Right atrium auricular region (tissue), 2 donors: ENCODE measurements around the gene ATP6V1G3. TPM values are rescaled to one million over a fixed set of nuclear protein-coding genes. Genes with fewer than 3 reads are reported as not detected.

ENCODE experiments used
- DNase-seq: peaks from one replicate; pipeline ENCODE4 v3.0.0-alpha.2; 2019; ENCODE audit warnings: low spot score
- H3K27ac ChIP-seq, 2 donors: fragments of 200-600 bp; sonication (generic); 1 replicate in 1 of 2; 2 replicates in 1 of 2; pipeline ENCODE4 v1.5.1; 2016 to 2019
- H3K27me3 ChIP-seq, 2 donors: fragments of 200-600 bp; sonication (generic); one replicate each; pipeline versions ENCODE4 v1.5.1 to v1.6.0; 2017 to 2019
- H3K36me3 ChIP-seq: fragments of 200-600 bp; sonication (generic); one replicate; pipeline ENCODE4 v1.5.1; 2016
- H3K4me1 ChIP-seq, 2 donors: fragments of 200-600 bp; sonication (generic); one replicate each; pipeline versions ENCODE4 v1.5.1 to v1.6.0; 2017 to 2019
- H3K4me3 ChIP-seq, 2 donors: fragments of 200-600 bp; sonication (generic); 1 replicate in 1 of 2; 2 replicates in 1 of 2; pipeline ENCODE4 v1.5.1; 2017 to 2019; ENCODE audit warnings: mild to moderate bottlenecking in 1 of 2, moderate library complexity in 1 of 2
- H3K9me3 ChIP-seq, 2 donors: fragments of 200-600 bp; sonication (generic); one replicate each; pipeline ENCODE4 v1.5.1; 2019
- CTCF ChIP-seq, 2 donors: fragments of 200-600 bp; sonication (generic); IDR thresholded peaks; one replicate each; pipeline ENCODE4 v1.5.1; 2019; ENCODE audit warnings: antibody characterized with exemption in 2 of 2
- total RNA-seq, 2 donors: library from RNA; depleted of rRNA; stranded (reverse); fragments of >200 nt; gene quantifications; one replicate each; pipeline ENCODE4 v1.1.0, GENCODE V29; 2016

ATP6V1G3 gene
- total RNA-seq, 2 donors from 2014 or later: not detected

- H3K36me3 ChIP-seq: no peaks in the 10 kb centered on the region
- no peak overlapping the region for H3K27ac ChIP-seq
- TF ChIP-seq CTCF (IDR thresholded peaks at IDR 0.05): no peak
- no peak overlapping the region for H3K4me3 ChIP-seq
- H3K27me3 ChIP-seq: no peaks in the 10 kb centered on the region
- no peak for DNase-seq
- no peaks in the 10 kb centered on the region for H3K4me1 ChIP-seq
- no peaks in the 10 kb centered on the region for H3K9me3 ChIP-seq
These were observed 18.9 kb upstream of the ATP6V1G3 start for GRCh38 chr1:198559362-198559761.

GRCh38 chr1:198558402-198558801, 17.9 kb upstream of the ATP6V1G3 start:
- no peak overlapping the region for H3K27ac ChIP-seq
- H3K4me3 ChIP-seq: no peak overlapping the region
- H3K36me3 ChIP-seq: no peaks in the 10 kb centered on the region
- TF ChIP-seq CTCF (IDR thresholded peaks at IDR 0.05): no peak
- H3K9me3 ChIP-seq: no peaks in the 10 kb centered on the region
- no peaks in the 10 kb centered on the region for H3K27me3 ChIP-seq
- no peak for DNase-seq
- H3K4me1 ChIP-seq: no peaks in the 10 kb centered on the region

- TF ChIP-seq CTCF (IDR thresholded peaks at IDR 0.05): no peak
- DNase-seq: no peak
- no peaks in the 10 kb centered on the region for H3K4me1 ChIP-seq
- no peaks in the 10 kb centered on the region for H3K36me3 ChIP-seq
- no peaks in the 10 kb centered on the region for H3K27me3 ChIP-seq
- H3K9me3 ChIP-seq: no peaks in the 10 kb centered on the region
- no peak overlapping the region for H3K27ac ChIP-seq
- H3K4me3 ChIP-seq: no peak overlapping the region
These were observed 16.5 kb upstream of the ATP6V1G3 start for GRCh38 chr1:198556971-198557370.

- Histone ChIP-seq H3K27me3 (no peaks in the 10 kb centered on the region), H3K4me1 (no peaks in the 10 kb centered on the region), H3K27ac (no peak overlapping the region), H3K36me3 (no peaks in the 10 kb centered on the region), H3K4me3 (no peak overlapping the region), H3K9me3 (no peaks in the 10 kb centered on the region)
- DNase-seq: no peak
- TF ChIP-seq CTCF (IDR thresholded peaks at IDR 0.05): no peak
These were observed 12.4 kb upstream of the ATP6V1G3 start for GRCh38 chr1:198552668-198553416.

- no peaks in the 10 kb centered on the region for H3K4me1 ChIP-seq
- no peak for TF ChIP-seq CTCF (IDR thresholded peaks at IDR 0.05)
- H3K36me3 ChIP-seq: no peaks in the 10 kb centered on the region
- H3K4me3 ChIP-seq: no peak overlapping the region
- no peaks in the 10 kb centered on the region for H3K27me3 ChIP-seq
- no peak overlapping the region for H3K27ac ChIP-seq
- H3K9me3 ChIP-seq: no peaks in the 10 kb centered on the region
- no peak for DNase-seq
These were observed 10.6 kb upstream of the ATP6V1G3 start for GRCh38 chr1:198550941-198551524.
